Vagina (tissue), 2 donors: ENCODE data around the gene ERC2.

Experiments
- CTCF ChIP-seq, 3 experiments: fragments of 450-650 bp in 2 of 3; fragments of 200-600 bp in 1 of 3; sonication (generic) in 1 of 3; IDR thresholded peaks; one replicate each; pipeline ENCODE4 v1.5.1; 2017 to 2019; ENCODE audit warnings: antibody characterized with exemption in 3 of 3, mild to moderate bottlenecking in 2 of 3, moderate library complexity in 2 of 3
- POLR2A ChIP-seq, 2 donors: fragments of 450-650 bp; IDR thresholded peaks; one replicate each; pipeline ENCODE4 v1.6.1; 2017; ENCODE audit warnings: antibody characterized with exemption in 2 of 2, mild to moderate bottlenecking in 2 of 2, moderate library complexity in 2 of 2

GRCh38 chr3:55884491-55885285 is 583.6 kb downstream of the ERC2 start:
- TF ChIP-seq POLR2A (IDR thresholded peaks at IDR 0.05): no peak
- no peak for TF ChIP-seq CTCF (IDR thresholded peaks at IDR 0.05)
